Activated T-helper 1 cell treated with anti-CD3 and anti-CD28 coated beads, Interleukin-12 subunit alpha, Interleukin-12 subunit beta, Interleukin-2, Interleukin-4 antibody, amounts not matched to agents 30 ng/mL and 10 ng/mL and 1 ng/mL, durations not matched to agents 14 hours and 24 hours and 36 hours (primary cell): ENCODE results near the gene AQP7. TPM values are rescaled to one million over a fixed set of nuclear protein-coding genes. Genes with fewer than 3 reads are reported as not detected.

Experiments
- DNase-seq: peaks from one replicate; pipeline ENCODE4 v3.0.0; 2021; ENCODE audit warnings: low spot score
- H3K27ac Mint-ChIP-seq: one replicate; pipeline ENCODE4 v1.8.0; 2021; ENCODE audit warnings: mild to moderate bottlenecking, mixed read lengths
- H3K27me3 Mint-ChIP-seq: one replicate; pipeline ENCODE4 v1.8.0; 2022; ENCODE audit warnings: mild to moderate bottlenecking, moderate library complexity, mixed read lengths; ENCODE audit not compliant: insufficient read depth
- H3K36me3 Mint-ChIP-seq: one replicate; pipeline ENCODE4 v1.8.0; 2021; ENCODE audit warnings: low read depth, mixed read lengths
- H3K4me1 Mint-ChIP-seq: one replicate; pipeline ENCODE4 v1.8.0; 2021; ENCODE audit warnings: low read depth, mixed read lengths
- H3K4me3 Mint-ChIP-seq: one replicate; pipeline ENCODE4 v1.8.0; 2021; ENCODE audit warnings: mild to moderate bottlenecking, moderate library complexity, mixed read lengths
- H3K9me3 Mint-ChIP-seq: one replicate; pipeline ENCODE4 v1.8.0; 2021; ENCODE audit warnings: mixed read lengths
- intact Hi-C: fragments of 100-400 bp; cut with micrococcal nuclease; formaldehyde crosslinking; loops from one replicate; pipeline ENCODE4 v1.15.1; 2024
- total RNA-seq: library from RNA; stranded (reverse); gene quantifications from 2 replicates; pipeline ENCODE4 v1.2.3, GENCODE V29; 2022

Gene AQP7
- total RNA-seq, 1 donor from 2014 or later, result not detected

DNA sequence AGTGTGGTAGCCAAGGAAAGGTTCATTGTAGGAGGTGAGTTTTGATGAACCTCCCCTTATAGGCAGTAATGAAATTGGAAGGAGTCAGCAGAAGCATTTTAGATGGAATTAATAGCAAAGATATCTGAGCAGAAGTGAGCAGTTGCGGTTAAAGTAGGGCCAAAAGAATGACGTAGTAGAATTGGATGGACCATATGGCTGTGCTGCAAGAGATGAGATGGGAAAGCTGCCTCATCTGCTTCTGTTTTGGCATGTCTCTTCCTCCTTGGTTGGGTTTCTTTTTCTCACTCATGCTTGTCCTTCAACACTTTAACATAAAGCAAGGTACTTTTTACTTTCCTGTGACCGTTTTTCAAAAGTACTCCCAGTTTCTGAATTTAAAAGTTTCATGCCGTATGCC is 55.8 kb downstream of the AQP7 start:
- intact Hi-C loops, result no loop called here
- no peak overlapping the region for H3K27ac Mint-ChIP-seq
- no peaks in the 10 kb centered on the region for H3K27me3 Mint-ChIP-seq
- H3K9me3 Mint-ChIP-seq, result no peaks in the 10 kb centered on the region
- peaks cover 49% of the 10 kb centered on the region for H3K36me3 Mint-ChIP-seq
- DNase-seq, result no peak
- H3K4me3 Mint-ChIP-seq, result no peak overlapping the region
- H3K4me1 Mint-ChIP-seq, result peaks cover 5% of the 10 kb centered on the region

DNA sequence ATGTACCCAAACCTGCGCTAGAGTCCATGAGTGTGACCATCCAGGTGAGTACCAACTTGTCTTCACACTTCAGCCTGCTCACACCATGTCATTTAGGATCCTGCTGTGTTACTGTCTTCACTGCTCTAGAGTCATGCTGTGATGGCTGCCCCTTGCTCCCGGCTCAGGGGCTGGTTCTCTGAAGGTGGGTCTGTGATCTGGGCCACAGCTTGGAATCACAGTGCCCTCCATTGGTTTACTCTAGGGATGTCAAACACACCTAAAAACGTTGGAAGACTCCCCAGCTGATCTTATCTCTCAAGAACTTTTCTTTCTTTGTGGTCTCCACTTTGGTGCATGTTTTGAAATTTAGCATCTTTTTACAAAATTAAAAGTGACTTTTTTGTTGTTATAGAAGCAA is 58.2 kb downstream of the AQP7 start:
- no peak overlapping the region for H3K4me3 Mint-ChIP-seq
- H3K9me3 Mint-ChIP-seq, result peaks cover 20% of the 10 kb centered on the region
- intact Hi-C loops, result no loop called here
- no peak for DNase-seq
- H3K36me3 Mint-ChIP-seq, result peaks cover 67% of the 10 kb centered on the region
- no peaks in the 10 kb centered on the region for H3K27me3 Mint-ChIP-seq
- H3K27ac Mint-ChIP-seq, result no peak overlapping the region
- peaks cover 18% of the 10 kb centered on the region for H3K4me1 Mint-ChIP-seq

DNA sequence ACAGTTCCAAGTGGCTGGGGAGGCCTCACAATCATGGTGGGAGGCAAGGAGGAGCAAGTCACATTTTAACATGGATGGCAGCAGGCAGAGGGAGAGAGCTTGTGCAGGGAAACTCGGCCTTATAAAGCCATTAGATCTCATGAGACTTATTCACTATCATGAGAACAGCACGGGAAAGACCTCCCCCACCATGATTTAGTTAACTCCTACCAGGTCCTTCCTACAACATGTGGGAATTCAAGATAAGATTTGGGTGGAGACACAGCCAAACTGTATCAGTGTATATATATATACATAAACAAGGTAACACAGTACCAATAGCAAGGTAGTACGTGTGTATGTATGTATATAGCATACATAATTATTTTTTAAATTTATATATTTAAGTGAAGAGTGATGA is 61.2 kb downstream of the AQP7 start:
- no peak overlapping the region for H3K4me3 Mint-ChIP-seq
- peak overlapping the region; percentile 53 for H3K27ac Mint-ChIP-seq
- DNase-seq, result no peak
- peaks cover 20% of the 10 kb centered on the region for H3K4me1 Mint-ChIP-seq
- intact Hi-C loops, result no loop called here
- H3K27me3 Mint-ChIP-seq, result no peaks in the 10 kb centered on the region
- peaks cover 51% of the 10 kb centered on the region for H3K36me3 Mint-ChIP-seq
- H3K9me3 Mint-ChIP-seq, result peaks cover 26% of the 10 kb centered on the region

DNA sequence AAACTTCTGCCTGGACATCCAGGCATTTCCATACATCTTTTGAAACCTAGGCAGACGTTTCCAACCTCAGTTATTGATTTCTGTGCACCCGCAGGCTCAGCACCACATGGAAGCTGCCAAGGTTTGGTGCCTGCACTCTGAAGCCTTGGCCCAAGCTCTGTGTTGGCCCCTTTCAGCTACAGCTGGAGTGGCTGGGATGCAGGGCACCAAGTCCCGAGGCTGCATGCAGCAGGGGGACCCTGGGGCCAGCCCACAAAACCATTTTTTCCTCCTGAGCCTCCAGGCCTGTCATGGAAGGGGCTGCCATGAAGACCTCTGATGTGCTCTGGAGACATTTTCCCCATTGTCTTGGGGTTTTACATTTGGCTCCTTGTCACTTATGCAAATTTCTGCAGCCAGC is 62.2 kb downstream of the AQP7 start:
- peaks cover 49% of the 10 kb centered on the region for H3K36me3 Mint-ChIP-seq
- no peak for DNase-seq
- peaks cover 20% of the 10 kb centered on the region for H3K4me1 Mint-ChIP-seq
- no peaks in the 10 kb centered on the region for H3K27me3 Mint-ChIP-seq
- intact Hi-C loops, result no loop called here
- no peak overlapping the region for H3K4me3 Mint-ChIP-seq
- peaks cover 26% of the 10 kb centered on the region for H3K9me3 Mint-ChIP-seq
- H3K27ac Mint-ChIP-seq, result no peak overlapping the region

Other genes with a start within 250 kb of the AQP7 start
- gene B4GALT1, start 235.2 kb downstream of the AQP7 start, total RNA-seq, result 64.4 and 66.5 TPM in 2 replicates
- not detected in 2 replicates for gene SPINK4, start 162.4 kb downstream of the AQP7 start, total RNA-seq
- 75.0 and 78.2 TPM in 2 replicates for gene BAG1, start 137.9 kb downstream of the AQP7 start, total RNA-seq
- gene CHMP5, start 137.5 kb downstream of the AQP7 start, total RNA-seq, result 70.7 and 76.7 TPM in 2 replicates
- 36.2 and 37.6 TPM in 2 replicates for gene NFX1, start 112.1 kb downstream of the AQP7 start, total RNA-seq
- gene AQP3, start 45.0 kb upstream of the AQP7 start, total RNA-seq, result 3.4 and 6.1 TPM in 2 replicates
- gene NOL6, start 71.4 kb upstream of the AQP7 start, total RNA-seq, result 87.3 and 90.1 TPM in 2 replicates
- 1.2 and 3.5 TPM in 2 replicates for gene ANKRD18B, start 121.7 kb upstream of the AQP7 start, total RNA-seq